Thyroid gland (tissue), 4 donors: ENCODE measurements around the gene CHFR.

ENCODE experiments used
- POLR2A ChIP-seq, 2 donors: fragments of 450-650 bp; IDR thresholded peaks; one replicate each; pipeline ENCODE4 v1.6.1; 2017; ENCODE audit warnings: antibody characterized with exemption in 2 of 2, mild to moderate bottlenecking in 2 of 2, moderate library complexity in 1 of 2
- TF ChIP-seq, protein P1 (sequence below), 6 experiments: fragments of 200-600 bp in 3 of 6; fragments of 450-650 bp in 3 of 6; sonication (generic) in 3 of 6; IDR thresholded peaks; one replicate each; pipeline ENCODE4 v1.5.1; 2016 to 2019; ENCODE audit warnings: antibody characterized with exemption in 6 of 6, mild to moderate bottlenecking in 2 of 6, inconsistent platforms in 1 of 6, moderate library complexity in 1 of 6

DNA sequence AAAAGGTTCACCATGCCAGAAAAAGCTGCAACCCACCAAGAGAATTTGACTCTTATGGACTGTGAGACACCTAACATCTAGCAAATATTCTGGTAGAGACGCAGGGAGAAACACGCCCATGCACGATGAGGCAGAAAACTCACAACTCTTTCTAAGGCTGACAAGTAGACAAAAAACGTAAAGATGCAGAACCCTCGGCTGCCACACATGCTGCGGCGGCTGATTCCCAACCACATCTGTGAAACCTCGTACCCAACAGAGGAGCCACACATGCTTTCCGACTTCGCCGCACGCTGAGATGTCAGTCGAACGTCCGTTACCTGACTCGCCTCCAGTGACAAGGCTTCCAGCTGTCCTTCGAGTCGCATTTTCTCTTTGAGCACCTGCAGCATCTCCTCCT, 80.5 kb downstream of the CHFR start:
- TF ChIP-seq, protein P1, sequence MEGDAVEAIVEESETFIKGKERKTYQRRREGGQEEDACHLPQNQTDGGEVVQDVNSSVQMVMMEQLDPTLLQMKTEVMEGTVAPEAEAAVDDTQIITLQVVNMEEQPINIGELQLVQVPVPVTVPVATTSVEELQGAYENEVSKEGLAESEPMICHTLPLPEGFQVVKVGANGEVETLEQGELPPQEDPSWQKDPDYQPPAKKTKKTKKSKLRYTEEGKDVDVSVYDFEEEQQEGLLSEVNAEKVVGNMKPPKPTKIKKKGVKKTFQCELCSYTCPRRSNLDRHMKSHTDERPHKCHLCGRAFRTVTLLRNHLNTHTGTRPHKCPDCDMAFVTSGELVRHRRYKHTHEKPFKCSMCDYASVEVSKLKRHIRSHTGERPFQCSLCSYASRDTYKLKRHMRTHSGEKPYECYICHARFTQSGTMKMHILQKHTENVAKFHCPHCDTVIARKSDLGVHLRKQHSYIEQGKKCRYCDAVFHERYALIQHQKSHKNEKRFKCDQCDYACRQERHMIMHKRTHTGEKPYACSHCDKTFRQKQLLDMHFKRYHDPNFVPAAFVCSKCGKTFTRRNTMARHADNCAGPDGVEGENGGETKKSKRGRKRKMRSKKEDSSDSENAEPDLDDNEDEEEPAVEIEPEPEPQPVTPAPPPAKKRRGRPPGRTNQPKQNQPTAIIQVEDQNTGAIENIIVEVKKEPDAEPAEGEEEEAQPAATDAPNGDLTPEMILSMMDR (IDR thresholded peaks at IDR 0.05) = no peak
- no peak for TF ChIP-seq POLR2A (IDR thresholded peaks at IDR 0.05)
